Measurements from ENCODE around the gene SETDB1. TPM values are rescaled to one million over a fixed set of nuclear protein-coding genes. Genes with fewer than 3 reads are reported as not detected.

Gene SETDB1
- total and polyA plus RNA-seq, 2 experiments from 2014 or later, result 20.1 to 69.9 TPM

DNA sequence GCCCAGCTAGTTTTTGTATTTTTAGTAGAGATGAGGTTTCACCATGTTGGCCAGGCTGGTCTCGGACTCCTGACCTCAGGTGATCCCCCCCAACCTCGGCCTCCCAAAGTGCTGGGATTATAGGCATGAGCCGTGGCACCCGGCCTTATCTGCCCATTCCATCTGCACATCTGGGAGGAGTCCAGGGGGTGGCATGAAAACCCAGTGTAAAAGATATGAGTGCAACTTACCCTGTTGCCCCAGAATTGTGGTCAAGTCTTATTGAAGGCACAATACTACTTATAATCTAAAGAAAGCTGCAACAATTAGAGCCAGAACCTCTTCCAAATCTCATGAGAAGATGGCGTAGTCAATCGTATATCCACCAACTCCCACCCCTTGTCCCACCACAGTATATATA, 20.9 kb upstream of the SETDB1 start:
- DNase-seq (ENCODE audit: low read depth in 1 of 2, low spot score in 1 of 2), result no peak
- Histone ChIP-seq H3K4me3 (no peak overlapping the region), H3K36me3 (no peaks in the 10 kb centered on the region), H3K4me1 (ENCODE audit: low read depth) (no peaks in the 10 kb centered on the region), H3K9me3 (ENCODE audit: low read depth) (no peaks in the 10 kb centered on the region), H3K27me3 (no peaks in the 10 kb centered on the region), H3K27ac (no peak overlapping the region)
- TF ChIP-seq, protein P1, sequence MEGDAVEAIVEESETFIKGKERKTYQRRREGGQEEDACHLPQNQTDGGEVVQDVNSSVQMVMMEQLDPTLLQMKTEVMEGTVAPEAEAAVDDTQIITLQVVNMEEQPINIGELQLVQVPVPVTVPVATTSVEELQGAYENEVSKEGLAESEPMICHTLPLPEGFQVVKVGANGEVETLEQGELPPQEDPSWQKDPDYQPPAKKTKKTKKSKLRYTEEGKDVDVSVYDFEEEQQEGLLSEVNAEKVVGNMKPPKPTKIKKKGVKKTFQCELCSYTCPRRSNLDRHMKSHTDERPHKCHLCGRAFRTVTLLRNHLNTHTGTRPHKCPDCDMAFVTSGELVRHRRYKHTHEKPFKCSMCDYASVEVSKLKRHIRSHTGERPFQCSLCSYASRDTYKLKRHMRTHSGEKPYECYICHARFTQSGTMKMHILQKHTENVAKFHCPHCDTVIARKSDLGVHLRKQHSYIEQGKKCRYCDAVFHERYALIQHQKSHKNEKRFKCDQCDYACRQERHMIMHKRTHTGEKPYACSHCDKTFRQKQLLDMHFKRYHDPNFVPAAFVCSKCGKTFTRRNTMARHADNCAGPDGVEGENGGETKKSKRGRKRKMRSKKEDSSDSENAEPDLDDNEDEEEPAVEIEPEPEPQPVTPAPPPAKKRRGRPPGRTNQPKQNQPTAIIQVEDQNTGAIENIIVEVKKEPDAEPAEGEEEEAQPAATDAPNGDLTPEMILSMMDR (IDR thresholded peaks at IDR 0.05; ENCODE audit: low read depth, low read length), result no peak

DNA sequence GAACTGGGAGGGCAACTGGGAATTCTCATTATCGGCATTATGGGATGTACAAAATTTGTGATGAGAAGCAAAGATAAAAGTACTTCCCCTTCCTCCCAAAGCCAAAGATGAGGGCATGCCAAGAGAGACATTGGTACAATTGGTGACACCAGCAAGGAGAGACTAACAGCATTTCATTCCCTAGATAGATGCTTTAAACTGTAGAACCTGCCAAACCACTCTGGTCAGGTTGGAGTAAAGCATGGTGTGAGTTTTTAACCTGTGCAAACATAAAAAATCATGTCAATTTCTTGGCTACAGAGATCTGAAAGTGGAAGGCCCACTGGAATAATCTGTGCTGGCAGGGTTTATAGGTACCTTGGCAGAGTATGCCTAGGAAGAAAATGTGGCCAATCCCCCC, 19.8 kb upstream of the SETDB1 start:
- H3K4me3 ChIP-seq, result no peak overlapping the region
- TF ChIP-seq, protein P1 (IDR thresholded peaks at IDR 0.05; ENCODE audit: low read depth, low read length), result no peak
- no peaks in the 10 kb centered on the region for H3K4me1 ChIP-seq (ENCODE audit: low read depth)
- H3K27me3 ChIP-seq, result no peaks in the 10 kb centered on the region
- H3K9me3 ChIP-seq (ENCODE audit: low read depth), result no peaks in the 10 kb centered on the region
- DNase-seq (ENCODE audit: low read depth in 1 of 2, low spot score in 1 of 2), result no peak
- H3K36me3 ChIP-seq, result no peaks in the 10 kb centered on the region
- no peak overlapping the region for H3K27ac ChIP-seq

DNA sequence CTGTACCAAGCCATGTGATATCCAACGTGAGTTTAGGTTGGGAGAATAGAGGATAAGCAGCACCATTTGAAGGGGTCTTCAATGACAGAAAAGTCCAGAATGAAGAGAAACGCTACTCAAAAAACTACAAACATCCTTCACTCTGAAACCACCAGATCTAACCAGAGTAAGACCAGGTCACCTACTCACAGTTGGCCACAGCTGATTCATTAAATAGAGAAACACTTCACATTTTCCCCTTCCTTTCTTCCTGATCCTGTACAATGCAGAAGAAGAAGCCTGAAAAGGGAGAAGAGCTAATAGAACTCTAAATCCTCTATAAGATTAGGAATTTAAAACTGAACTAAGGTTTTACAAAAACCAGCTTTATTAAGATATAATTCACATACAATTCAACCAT, 19.4 kb upstream of the SETDB1 start:
- DNase-seq (ENCODE audit: low read depth in 1 of 2, low spot score in 1 of 2), result no peak
- no peaks in the 10 kb centered on the region for H3K4me1 ChIP-seq (ENCODE audit: low read depth)
- H3K36me3 ChIP-seq, result no peaks in the 10 kb centered on the region
- H3K27me3 ChIP-seq, result no peaks in the 10 kb centered on the region
- TF ChIP-seq, protein P1 (IDR thresholded peaks at IDR 0.05; ENCODE audit: low read depth, low read length), result no peak
- no peak overlapping the region for H3K27ac ChIP-seq
- no peak overlapping the region for H3K4me3 ChIP-seq
- H3K9me3 ChIP-seq (ENCODE audit: low read depth), result no peaks in the 10 kb centered on the region

DNA sequence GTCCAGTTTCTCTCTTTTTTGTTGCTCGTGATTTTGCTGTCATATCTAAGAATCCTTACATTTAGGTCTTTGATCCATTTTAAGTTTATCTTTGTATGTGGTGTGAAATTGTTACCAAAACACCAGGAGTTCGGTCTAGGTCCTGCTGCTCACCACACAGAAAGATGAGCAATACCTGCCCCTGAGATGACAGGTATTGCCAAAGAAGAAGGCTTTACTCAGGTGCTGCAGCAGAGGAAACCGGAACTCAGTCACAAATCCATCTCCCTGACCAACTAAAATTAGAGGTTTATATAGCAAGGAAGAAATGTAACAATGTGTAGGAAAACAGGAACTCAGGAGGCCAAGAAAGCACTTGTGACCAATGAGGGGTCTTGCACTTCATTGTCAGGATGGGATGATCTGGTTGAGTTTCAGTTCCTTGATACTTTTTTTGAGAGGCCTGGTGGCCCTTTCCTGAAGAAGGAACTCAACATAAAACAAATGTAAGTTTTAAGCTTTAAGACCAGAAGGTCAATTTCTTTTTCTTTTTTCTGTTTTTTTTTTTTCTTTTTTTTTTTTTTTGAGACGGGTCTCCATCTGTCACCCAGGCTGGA, 16.5 kb upstream of the SETDB1 start:
- H3K27ac ChIP-seq, result no peak overlapping the region
- no peaks in the 10 kb centered on the region for H3K36me3 ChIP-seq
- H3K9me3 ChIP-seq (ENCODE audit: low read depth), result no peaks in the 10 kb centered on the region
- TF ChIP-seq, protein P1 (IDR thresholded peaks at IDR 0.05; ENCODE audit: low read depth, low read length), result no peak
- no peaks in the 10 kb centered on the region for H3K27me3 ChIP-seq
- no peak for DNase-seq (ENCODE audit: low read depth in 1 of 2, low spot score in 1 of 2)
- H3K4me3 ChIP-seq, result no peak overlapping the region
- no peaks in the 10 kb centered on the region for H3K4me1 ChIP-seq (ENCODE audit: low read depth)

DNA sequence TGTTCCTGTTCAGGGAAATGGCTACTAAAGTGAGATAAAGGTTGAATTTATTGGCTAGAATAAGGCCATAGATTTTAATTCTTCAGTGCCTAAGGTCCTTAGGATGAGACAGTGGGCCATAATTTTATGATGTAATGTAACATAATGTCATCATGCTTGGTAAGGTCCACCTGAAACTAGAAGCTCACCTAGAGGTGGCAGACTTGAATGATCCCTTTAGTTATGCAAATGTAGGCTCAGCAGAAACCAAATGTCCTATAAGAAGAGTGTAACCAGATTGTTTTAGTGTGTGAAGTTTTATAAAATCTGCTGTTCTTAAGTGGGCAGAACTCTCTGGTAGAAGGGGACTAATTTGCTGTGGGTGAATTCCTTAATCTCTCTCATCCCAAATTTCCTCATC, 13.5 kb upstream of the SETDB1 start:
- Histone ChIP-seq H3K4me3 (no peak overlapping the region), H3K27me3 (no peaks in the 10 kb centered on the region)
- no peak for DNase-seq (ENCODE audit: low read depth in 1 of 2, low spot score in 1 of 2)

More for the DNA sequence above, 13.5 kb upstream of the SETDB1 start:
- Histone ChIP-seq H3K4me1 (ENCODE audit: low read depth) (no peaks in the 10 kb centered on the region), H3K27ac (no peak overlapping the region), H3K36me3 (no peaks in the 10 kb centered on the region), H3K9me3 (ENCODE audit: low read depth) (no peaks in the 10 kb centered on the region)
- TF ChIP-seq, protein P1 (IDR thresholded peaks at IDR 0.05; ENCODE audit: low read depth, low read length), result no peak

Measured in cardiac muscle cell (in vitro differentiated cells and primary cell).